Stimulated activated CD4-positive, alpha-beta T cell treated with anti-CD3 and anti-CD28 coated beads, TNF-alpha, amount 100 ng/mL, for 1 hour (primary cell): Measurements from ENCODE around the gene PCDH7.

Experiments used
- DNase-seq, 3 donors: peaks; one replicate each; pipeline ENCODE4 v3.0.0-alpha.2; 2020; ENCODE audit warnings: low read depth in 3 of 3, low spot score in 1 of 3

Gene PCDH7

DNA sequence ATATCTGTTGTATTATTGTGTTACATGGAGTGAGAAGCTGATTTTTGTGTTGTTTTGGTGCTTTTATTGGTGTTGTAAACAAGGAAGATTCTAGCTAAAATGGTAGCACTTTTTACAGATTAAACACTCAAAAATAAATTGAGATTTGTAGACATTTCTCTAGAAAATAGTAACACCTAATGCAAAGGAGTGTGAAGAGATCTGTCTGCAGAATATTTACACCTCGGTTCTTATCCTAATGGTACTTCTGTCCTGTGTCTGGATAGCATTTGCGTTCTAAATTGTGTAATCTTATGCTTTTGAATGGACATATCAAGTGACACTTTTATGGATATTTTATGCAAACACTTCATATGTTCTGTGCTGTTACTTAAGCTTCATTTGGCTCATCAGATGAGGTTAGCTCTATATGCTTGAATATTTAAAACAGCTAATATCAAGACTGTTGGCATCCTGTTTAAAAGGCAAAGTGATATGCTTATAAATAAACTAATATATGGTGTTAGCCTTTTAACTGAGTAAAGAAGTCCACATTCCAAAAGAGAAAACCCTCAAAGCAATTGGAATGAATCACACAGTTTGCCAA lies 6.0 kb downstream of the PCDH7 start:
- no peak for DNase-seq

DNA sequence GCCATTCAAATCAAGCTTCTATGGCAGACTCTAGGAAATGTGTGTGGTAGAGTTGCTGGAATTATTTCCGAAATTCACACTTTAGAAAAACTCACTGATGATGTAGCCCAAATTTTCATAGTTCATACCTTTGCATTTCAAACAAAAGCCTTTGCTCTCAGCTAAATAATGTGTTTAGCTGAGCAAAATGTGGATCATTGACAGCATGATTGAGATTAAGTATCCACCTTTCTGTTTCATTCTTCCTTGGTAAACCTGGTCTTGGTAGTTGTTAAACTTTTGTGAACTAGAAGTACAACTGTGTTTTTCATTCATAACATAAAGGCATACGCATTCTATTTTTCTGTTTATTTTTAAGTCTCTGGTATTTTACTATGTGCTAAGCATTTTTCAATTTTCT lies 7.2 kb downstream of the PCDH7 start:
- DNase-seq = no peak

DNA sequence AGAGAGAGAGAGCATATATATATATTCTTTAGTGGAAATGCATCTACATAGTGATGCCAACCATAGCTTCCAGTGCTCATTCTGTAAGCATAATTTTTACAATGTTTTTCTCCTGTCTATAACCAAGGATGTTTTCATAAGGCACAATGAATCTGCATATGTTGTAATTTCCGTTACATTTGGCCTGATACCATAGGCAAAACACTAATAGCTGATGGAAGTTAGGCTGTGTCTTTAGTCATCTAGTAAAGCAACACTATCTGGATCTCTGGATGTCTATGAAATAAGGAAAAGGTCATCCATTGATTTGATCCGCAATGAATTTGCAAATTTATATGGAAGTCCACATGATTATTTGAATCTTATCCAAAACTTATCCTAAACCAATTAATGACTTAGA lies 8.1 kb downstream of the PCDH7 start:
- DNase-seq = no peak

DNA sequence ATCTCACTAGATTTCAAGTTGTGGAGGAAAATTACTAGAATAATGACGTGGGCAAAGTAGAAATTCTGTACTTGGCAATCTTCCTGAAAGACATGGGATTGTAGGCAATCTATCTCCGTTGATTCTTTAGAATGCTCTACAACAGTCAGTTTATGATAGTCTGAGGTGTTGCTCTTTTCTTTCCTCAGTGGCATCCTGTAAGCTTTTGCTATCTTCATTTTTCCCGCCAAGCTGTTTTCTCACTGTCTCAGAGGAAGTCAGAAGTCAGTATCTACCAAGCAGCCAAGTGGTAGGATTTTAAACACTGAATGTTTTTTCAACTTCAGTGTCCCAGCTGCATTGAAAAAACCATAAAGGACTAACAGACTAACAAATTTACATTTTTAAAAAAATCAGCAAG lies 23.7 kb downstream of the PCDH7 start:
- DNase-seq = no peak

DNA sequence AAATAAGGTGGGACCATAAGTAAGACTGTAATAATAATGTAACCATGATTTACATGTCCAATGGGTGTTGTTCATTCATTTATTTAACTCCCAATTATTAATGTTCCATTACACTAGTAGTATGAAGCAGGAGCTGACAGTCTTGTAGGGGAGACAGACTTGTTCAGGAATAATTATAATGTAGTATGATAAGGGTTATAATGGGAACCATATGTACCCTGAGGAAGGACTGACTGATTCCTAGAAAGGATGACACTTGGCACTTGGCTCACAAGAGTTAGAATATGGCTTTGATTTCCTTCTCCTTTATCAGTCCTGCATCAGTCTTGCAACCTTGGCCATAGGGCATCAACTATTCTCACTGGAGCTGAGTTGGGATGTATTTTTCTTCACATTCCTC lies 24.2 kb downstream of the PCDH7 start:
- no peak for DNase-seq

DNA sequence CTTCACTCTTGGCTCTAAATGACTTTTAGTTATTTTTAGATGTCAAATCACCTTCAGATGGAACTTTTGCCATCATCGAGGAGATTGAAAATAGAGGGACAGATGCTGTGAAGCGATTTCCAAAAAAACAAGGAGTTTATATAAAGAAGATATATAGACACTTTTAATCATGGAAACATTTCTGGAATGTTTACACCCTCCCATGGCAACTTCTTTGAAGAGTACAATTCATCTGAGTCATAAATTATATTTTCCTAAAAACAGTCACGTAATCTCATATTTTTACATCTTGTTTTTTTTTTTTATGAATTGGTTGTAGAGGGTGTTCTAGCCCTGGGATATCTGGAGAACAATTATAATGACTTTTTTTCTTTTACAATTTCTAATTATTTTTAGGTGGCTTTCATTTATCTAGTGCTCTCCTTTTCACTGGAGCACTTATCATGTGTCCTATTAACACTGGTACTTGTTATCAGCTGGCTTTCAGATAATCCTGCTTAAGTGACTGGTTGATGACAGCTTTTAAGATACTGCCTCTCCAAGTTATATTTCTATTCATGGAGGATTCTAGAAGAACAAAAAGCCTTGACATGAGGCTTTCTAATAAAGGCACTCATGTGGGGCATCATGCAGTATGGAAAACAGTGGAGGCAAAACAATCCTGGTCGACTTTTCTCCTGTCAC lies 24.9 kb downstream of the PCDH7 start:
- DNase-seq = no peak

DNA sequence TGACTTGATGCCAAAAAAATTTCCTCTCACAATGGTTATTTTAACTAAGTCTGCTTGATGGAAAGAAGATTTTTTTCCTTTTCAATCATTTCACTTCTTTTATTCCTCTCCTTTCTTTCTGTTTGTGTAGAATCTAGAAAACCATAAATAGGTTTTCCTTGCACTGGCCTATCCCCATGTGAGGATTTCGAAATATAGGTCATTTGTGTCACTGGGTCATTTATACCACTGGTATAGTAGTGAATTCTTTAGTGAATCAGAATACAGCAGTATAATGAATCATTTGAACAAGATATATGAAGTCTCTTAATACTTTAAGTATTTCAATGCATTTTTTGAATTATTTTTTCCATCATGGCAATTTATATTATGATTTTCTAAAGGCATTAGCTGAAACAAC lies 26.6 kb downstream of the PCDH7 start:
- DNase-seq = no peak

DNA sequence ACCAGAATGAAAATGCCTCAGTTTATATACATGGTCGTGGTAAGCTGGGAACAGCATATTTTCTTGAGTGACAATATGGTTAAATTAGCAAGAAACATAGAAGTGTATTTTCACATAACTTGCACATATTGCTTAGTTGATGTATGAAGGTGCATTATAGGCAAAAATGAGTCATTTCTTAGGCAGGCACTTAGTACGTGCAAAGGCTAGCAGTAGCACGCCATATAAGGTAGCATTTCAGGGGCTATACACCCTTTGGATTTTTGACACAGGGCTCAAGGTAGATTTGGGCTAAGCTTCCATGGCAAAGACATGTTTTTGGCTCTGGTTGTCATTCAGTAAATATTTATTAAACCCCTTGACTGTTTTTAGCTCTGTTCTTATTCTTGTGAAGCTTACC lies 33.1 kb downstream of the PCDH7 start:
- no peak for DNase-seq

DNA sequence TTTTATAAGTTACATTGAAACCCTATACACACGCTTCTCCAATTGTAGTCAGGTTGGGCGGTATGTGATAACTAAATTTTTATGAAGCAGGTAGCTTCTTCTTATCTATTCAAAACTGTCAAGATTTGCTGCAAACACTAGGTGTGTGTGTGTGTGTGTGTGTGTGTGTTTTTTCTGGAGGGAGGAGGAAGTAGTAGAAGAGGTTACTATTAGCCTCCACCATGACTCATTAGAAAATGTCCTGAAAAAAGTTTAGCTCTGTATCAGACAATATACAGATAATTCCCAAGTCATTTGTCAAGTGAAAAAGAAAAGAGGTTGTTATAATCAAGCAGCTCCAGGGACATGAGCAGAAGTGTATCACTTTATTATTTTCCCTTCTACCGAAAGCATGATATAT lies 33.9 kb downstream of the PCDH7 start:
- no peak for DNase-seq

DNA sequence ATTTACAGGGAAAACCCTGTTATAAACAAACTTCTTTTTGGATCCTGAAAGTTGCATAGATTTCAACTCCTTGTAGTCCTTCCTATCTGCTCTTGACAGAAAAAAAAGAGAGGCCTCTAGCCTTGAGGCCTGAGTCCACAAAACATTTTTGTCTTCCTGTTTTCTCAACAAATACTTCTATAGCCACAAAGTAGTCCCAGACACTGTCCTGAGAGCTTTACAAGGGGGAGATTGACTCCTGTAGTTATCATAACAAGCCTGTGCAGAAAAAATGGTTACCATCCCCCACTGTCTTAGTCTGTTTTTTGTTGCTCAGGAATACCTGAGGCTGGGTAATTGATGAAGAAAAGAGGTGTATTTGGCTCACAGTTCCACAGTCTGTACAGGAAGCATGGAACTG lies 35.2 kb downstream of the PCDH7 start:
- no peak for DNase-seq

DNA sequence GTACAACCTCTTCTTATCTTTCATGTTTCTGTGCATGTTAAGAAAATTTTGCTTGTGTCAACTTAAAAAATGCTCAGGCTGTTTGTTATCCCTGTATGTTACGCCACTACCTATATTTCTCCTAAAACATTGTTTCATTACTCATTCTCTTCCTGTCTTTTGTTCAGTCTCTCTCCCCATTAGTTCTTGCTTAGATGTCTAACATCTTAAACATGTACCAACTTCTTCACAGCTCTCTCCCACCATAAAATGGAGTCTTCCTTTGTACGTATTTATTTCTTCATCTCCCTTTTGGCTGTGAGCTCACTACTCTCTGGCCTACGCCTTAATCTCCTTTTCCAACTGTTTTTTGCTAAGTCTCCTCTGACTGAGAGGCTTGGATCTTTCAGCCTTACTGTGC lies 36.4 kb downstream of the PCDH7 start:
- DNase-seq = no peak

DNA sequence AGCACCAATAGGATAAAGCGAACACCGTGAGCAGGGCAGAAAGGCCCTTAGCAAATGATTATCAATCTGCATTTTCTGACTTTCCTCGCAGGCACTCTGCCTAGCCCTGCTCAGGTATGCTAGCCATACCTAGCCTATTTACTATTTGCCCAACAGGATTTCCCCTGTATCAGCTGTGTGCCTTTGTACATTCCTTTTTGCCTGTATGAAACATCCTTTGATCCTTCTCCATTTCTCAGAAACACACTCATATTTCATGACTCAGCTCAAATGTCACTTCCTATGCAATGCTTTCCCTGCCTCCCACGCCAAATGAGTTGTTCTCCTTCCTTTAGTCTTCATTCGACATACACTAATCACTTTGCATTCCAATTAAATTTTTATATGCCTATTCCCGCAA lies 37.2 kb downstream of the PCDH7 start:
- DNase-seq = no peak

DNA sequence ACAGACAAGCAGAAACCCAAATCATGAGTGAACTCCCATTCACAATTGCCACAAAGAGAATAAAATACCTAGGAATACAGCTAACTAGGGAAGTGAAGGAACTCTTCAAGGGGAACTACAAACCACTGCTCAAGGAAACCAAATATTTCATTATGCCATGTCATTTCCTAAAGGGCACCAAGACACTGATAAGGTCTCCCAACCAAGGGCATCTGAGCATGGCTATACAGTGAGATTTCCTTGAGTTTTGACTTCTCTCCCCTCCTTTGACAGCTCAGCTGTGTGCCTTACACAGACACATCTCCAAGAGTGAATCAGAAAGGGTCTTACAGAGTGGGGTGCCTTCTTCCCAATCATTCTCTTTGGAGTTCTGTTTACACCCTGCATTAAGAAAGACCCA lies 40.4 kb downstream of the PCDH7 start:
- no peak for DNase-seq

DNA sequence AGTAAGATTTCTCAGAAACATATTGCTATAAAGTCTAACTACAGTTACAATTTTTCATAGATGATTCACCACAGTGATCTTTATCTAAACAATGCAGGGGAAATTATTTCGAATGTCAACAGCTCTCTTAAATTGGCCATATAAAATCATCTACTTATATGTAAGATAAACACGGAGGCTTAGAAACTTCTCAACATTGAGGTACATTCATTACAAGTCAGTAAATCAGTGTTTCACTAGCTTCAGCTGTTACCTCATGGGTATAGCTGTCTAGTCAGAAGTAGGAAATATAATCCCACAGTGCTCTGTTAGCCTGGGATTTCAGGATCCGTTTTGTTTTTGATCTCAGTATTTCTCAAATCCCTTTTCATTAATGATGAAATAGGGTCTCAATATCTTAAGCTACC lies 43.2 kb downstream of the PCDH7 start:
- DNase-seq = no peak

DNA sequence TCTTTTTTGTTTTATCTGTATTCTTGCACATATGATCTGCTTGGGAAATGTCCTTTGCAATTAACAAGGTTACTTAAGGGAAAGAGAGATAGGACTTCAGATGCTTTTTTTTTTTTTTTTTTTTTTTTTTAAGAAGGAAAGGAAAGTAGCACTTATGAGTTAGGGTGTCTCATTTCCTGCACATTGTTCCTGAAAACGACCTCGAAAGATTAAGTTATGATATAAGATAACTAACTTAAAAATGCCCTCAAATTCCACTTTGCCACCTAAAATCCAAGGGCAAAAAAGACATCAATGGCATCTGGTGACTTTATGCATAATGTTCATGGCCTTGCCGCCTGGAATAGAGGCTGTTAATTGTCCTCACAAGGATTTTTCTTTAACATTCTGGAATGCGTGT lies 44.9 kb downstream of the PCDH7 start:
- no peak for DNase-seq

DNA sequence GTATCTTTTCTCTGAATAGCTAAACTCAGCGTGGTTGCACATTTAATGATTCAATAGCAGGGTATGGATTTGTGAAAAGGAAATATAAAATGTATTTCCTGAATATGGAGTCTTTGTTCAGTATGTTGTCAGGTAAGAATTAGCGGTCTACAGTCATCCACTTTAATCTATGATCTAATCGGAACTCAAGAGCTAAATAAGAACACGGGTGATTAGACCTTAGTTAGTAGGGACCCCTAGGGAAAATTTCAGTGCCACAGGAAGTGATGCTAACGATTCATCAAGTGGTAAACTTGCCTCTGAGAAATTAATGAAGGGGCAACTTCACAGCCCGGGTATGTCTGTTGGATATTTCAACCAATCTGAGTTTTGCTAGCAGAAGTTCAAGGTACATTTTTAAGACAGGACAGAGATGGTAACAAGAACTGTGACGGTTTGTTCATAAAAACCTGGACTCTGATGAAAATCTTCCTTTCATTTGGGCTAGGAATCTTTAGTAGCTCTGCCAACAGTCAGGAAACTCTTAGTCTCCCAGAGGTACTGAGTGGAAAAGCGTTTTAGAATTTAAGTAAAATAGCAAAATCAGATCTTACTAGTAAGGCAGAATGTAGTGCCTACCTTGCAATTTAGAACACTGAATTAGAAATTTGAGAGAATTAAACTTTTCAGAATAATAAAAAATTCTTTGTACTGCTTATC lies 47.1 kb downstream of the PCDH7 start:
- DNase-seq = no peak

DNA sequence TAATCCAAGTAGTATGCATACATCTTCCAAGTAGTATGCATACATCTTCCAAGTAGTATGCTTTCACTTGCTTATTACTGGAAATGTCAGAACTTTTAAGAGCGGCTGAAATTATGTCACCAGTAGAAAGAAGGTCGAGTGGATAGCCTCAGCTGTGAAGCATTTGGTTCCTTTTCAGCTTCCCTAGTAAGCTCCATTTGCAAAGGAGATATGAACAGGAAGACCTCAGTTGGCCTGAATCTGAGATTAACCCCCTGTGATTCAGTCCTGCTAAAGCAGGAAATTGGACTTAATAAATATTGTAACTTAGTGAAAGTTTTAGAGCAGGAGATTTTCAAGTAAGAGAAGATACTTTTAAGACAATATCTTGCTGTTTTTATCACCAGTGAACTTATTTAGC lies 48.1 kb downstream of the PCDH7 start:
- no peak for DNase-seq

DNA sequence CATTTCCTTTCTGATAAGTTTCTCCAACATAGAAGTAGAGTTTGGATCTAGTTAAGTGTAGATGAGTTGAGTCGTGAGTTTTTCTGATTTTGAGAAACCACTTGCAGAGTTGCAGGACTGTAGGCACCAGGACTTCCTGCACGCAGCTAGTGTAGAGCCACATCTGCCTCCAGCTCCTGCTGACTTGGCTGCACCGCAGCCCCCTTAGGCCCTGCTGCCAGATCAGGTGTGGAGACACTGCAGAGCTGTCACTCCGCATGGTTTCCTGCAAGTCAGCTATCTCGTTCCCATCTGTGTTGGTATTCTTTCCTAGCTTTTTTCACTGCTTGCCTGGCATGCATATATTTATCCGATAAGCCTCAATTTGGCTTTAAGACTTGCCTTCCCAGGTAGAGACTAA lies 48.9 kb downstream of the PCDH7 start:
- no peak for DNase-seq

DNA sequence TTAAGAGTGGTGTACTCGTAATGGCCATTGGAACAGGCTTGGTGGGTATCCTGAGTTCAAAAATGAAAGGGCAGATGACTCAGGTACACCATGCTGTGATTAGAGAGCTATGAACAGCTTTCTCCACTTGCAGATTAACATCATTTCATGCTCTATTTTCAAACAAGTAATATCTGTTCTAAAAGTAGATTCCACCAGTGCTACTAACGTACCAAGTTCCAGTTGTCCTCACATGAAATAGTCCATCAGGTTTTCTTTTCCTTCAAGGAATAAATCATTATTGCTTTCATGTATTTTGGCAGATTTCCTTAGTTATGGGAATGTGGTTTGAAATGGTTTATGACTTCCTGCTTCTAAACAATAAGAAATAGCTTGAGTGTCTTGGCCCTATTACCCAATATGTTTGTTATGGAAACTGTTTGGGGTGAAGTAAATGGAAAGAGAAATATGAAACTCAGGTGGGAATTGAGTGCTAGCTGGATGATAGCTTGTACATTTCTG lies 49.9 kb downstream of the PCDH7 start:
- DNase-seq = no peak

DNA sequence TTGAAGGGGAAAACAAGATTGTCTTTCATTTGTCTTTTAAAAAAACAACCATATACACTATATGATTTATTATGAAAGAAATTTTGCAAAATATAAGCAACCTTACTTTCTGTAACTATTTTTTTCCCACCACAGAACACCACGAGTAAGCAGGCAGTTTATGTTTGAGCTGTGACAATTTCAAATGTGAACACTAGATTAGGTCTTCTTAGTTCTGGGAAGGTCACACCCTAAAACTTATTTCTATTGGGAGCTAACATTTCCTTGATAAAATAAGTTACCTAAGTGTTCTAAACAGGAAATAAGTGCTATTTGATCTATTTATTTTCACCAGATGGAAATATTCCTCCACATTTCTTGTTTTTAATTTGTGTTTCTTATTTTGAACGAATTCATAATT lies 50.6 kb downstream of the PCDH7 start:
- DNase-seq = no peak

DNA sequence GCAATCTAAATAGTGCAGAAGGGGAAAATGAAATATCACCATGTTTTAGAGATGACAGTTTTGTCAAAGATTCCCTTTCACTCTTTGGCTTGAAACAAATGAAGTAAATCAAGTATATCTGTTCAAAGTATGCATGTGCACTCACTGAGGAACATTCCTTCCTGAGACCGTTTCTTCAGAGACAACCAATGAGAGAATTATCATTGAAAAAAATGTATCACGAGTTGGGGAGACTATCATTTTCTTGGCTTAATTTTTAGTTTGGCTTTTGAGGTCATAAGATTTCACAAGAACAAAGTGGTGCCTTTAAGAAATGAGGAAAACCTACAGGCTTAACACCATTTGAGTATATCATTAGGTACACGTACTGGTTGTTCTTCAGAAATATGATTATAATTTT lies 56.3 kb downstream of the PCDH7 start:
- no peak for DNase-seq

DNA sequence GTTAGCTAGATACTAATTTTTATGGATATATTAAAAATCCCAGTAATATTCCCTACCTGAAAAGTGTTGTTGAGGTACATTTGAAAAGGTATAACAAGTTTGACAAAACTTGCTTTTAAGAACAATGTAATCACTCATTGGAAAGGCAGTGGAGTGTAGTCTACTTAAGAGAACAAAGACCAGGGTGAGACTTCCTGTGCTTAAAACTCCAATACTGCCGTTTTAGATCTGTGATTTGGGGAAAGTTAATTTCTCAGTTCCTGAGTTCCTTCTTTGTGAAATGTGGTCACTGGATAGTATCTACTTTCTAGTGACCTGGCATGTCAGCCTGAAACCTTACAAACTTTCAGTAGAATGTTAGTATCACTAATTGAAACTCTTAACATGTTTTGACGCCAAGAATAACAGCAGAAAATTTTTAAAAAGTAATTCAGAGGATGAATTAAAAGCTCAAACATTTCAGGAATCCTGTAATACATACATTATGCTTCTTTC lies 56.8 kb downstream of the PCDH7 start:
- no peak for DNase-seq
